ENCODE data around the gene SHQ1. TPM values are rescaled to one million over a fixed set of nuclear protein-coding genes. Genes with fewer than 3 reads are reported as not detected.
A peak's percentile ranks its signal among the peaks of the same experiment; 100 is the strongest.

SHQ1 gene
- total and polyA plus RNA-seq, 9 of the 15 experiments (the other 6 are each of a cell fraction or from before 2014, with no cell fraction given): 9.2 to 25.0 (median 14.1) TPM

- no peak overlapping the region for H2AFZ ChIP-seq (ENCODE audit: low read depth, low read length)
- in situ Hi-C loops (cut with MboI) (no loop called here), intact Hi-C loops (cut with micrococcal nuclease) (no loop called here)
- BruUV-seq (replicated peaks): no TSS peak
- H3K9me1 ChIP-seq (ENCODE audit: control insufficient read depth, insufficient read depth, low read length): no peaks in the 10 kb centered on the region
- ATAC-seq: peak; percentile 67
- no peaks in the 10 kb centered on the region for H3K27me3 ChIP-seq (ENCODE audit: control insufficient read depth in 2 of 2, insufficient read depth in 2 of 2, low read length in 2 of 2)
- CTCF ChIA-PET (ENCODE audit: low intra/inter-chr PET ratio): no interaction called here
- H3K36me3 ChIP-seq (ENCODE audit: control insufficient read depth, insufficient read depth, low read length): no peaks in the 10 kb centered on the region; the same call in 2 of the 3 replicates
- FAIRE-seq: no peak
- H3K4me1 ChIP-seq (replicated peaks in 1 of 2; ENCODE audit: control insufficient read depth in 2 of 2, insufficient read depth in 2 of 2, low read length in 2 of 2): peaks cover 6 to 25% of the 10 kb centered on the region in 2 experiments; a peak in 3 of 5 replicates
- POLR2A ChIA-PET: interaction anchor here (1.7 kb wide), 1 partner anchor 10 kb away, joined by 6 read pairs; no protein-coding TSS in a partner anchor
- TF ChIP-seq KDM1A (IDR thresholded peaks at IDR 0.05) (peak in 1 of 2 experiments; percentile 24; a peak in 1 of 4 replicates), ZNF12 (CRISPR knock-in tag; IDR thresholded peaks at IDR 0.05) (no peak), DPF2 (IDR thresholded peaks at IDR 0.05) (0 out of 2 replicates have a peak, but pooled peaks have one; percentile 16), ARID1B (IDR thresholded peaks at IDR 0.05) (0 out of 2 replicates have a peak, but pooled peaks have one; percentile 16), SMARCA4 (IDR thresholded peaks at IDR 0.05) (0 out of 2 replicates have a peak, but pooled peaks have one; percentile 35), SRSF9 (IDR thresholded peaks at IDR 0.05; ENCODE audit: borderline replicate concordance, low read depth, low read length) (no peak), LARP7 (IDR thresholded peaks at IDR 0.05) (no peak), FOXP4 (CRISPR knock-in tag; IDR thresholded peaks at IDR 0.05; ENCODE audit: borderline replicate concordance) (no peak), RFX1 (IDR thresholded peaks at IDR 0.05) (peak; percentile 6; the same call in 1 of the 2 replicates), RBM39 (optimal IDR thresholded peaks at IDR 0.05; ENCODE audit: low read depth, low read length) (no peak), FOSL1 (tag; conservative IDR thresholded peaks at IDR 0.05) (peak; percentile 74), E4F1 (CRISPR knock-in tag; IDR thresholded peaks at IDR 0.05; ENCODE audit: borderline replicate concordance) (no peak), CBFA2T3 (IDR thresholded peaks at IDR 0.05) (0 out of 2 replicates have a peak, but pooled peaks have one; percentile 14), RCOR1 (IDR thresholded peaks at IDR 0.05; ENCODE audit: borderline replicate concordance in 1 of 2, low read depth in 2 of 2, low read length in 2 of 2) (peak in 1 of 2 experiments; percentile 67; a peak in 1 of 4 replicates), JUND (IDR thresholded peaks at IDR 0.05; ENCODE audit: borderline replicate concordance, low read depth, low read length) (peak; percentile 72), JUND (tag; IDR thresholded peaks at IDR 0.05; ENCODE audit: borderline replicate concordance, low read depth, low read length) (no peak)
- H3K9ac ChIP-seq (ENCODE audit: insufficient read depth in 1 of 2, low read depth in 2 of 2, low read length in 2 of 2): no peak overlapping the region
- no peak overlapping the region for H3K4me3 ChIP-seq
- no peaks in the 10 kb centered on the region for H3K79me2 ChIP-seq (ENCODE audit: control insufficient read depth, insufficient read depth, low read length)
- 41% methylated on average over 11 of the region's 17 CpGs for WGBS (ENCODE audit: insufficient coverage, low coverage, missing lambda C conversion rate)
- DNase-seq (ENCODE audit: extremely low read depth in 1 of 4, low spot score in 3 of 4): peak in 2 of 4 experiments; percentile 26 to 43
- H3K9me3 ChIP-seq (replicated peaks; ENCODE audit: control insufficient read depth, insufficient read depth, low read depth, low read length): no peaks in the 10 kb centered on the region
- no peak overlapping the region for H3K4me2 ChIP-seq (ENCODE audit: insufficient read depth, low read length)
- H4K20me1 ChIP-seq (replicated peaks; ENCODE audit: control insufficient read depth, insufficient read depth, low read length): no peaks in the 10 kb centered on the region; the same call in 1 of the 2 replicates
- no peak overlapping the region for H3K27ac ChIP-seq (ENCODE audit: extremely low read depth, low read depth, low read length)
Observed at GRCh38 chr3:72745146-72745999, 102.9 kb downstream of the SHQ1 start.
